HL-60 (cell line): ENCODE data around the gene NFATC4.

Experiments used
- DNase-seq, 2 experiments: peaks; one replicate each; pipeline ENCODE4 v3.0.0-alpha.2; 2010 to 2020; ENCODE audit warnings: low read depth in 1 of 2, low spot score in 1 of 2
- H3K27ac ChIP-seq: fragments of 250-450 bp; sonication (Bioruptor Pico); replicated peaks from 2 replicates; pipeline ENCODE4 v1.5.1; 2020; ENCODE audit warnings: mild to moderate bottlenecking, moderate library complexity
- H3K27me3 ChIP-seq: fragments of 250-450 bp; sonication (Bioruptor Pico); 2 replicates; pipeline ENCODE4 v1.5.1; 2021; ENCODE audit warnings: mild to moderate bottlenecking, moderate library complexity; ENCODE audit not compliant: insufficient read depth, poor library complexity, severe bottlenecking
- H3K4me3 ChIP-seq: replicated peaks from 2 replicates; pipeline ENCODE4 v1.5.1; 2011; ENCODE audit warnings: mild to moderate bottlenecking, control low read depth, low read length; ENCODE audit not compliant: insufficient read depth
- GABPA ChIP-seq: IDR thresholded peaks from 2 replicates; pipeline ENCODE4 v1.6.1; 2012; ENCODE audit warnings: low read depth
- POLR2AphosphoS5 ChIP-seq: IDR thresholded peaks from 2 replicates; pipeline ENCODE4 v1.6.1; 2012; ENCODE audit warnings: low read depth
- SPI1 ChIP-seq: IDR thresholded peaks from 2 replicates; pipeline ENCODE4 v1.6.1; 2012; ENCODE audit warnings: low read depth, mild to moderate bottlenecking, borderline replicate concordance
- TF ChIP-seq, protein P1 (sequence below): IDR thresholded peaks from 2 replicates; pipeline ENCODE4 v1.6.1; 2012; ENCODE audit warnings: low read depth; ENCODE audit not compliant: insufficient replicate concordance
- TF ChIP-seq, protein P2 (sequence below): IDR thresholded peaks from one replicate; pipeline ENCODE4 v1.5.1; 2011; ENCODE audit warnings: low read length, control low read depth, inconsistent platforms; ENCODE audit not compliant: insufficient read depth

NFATC4 gene

GRCh38 chr14:24414732-24415420 lies 46.9 kb downstream of the NFATC4 start:
- Histone ChIP-seq H3K4me3 (no peak overlapping the region), H3K27ac (no peak overlapping the region), H3K27me3 (no peaks in the 10 kb centered on the region)
- TF ChIP-seq SPI1 (no peak), GABPA (no peak), POLR2AphosphoS5 (no peak)
- TF ChIP-seq, protein P1, sequence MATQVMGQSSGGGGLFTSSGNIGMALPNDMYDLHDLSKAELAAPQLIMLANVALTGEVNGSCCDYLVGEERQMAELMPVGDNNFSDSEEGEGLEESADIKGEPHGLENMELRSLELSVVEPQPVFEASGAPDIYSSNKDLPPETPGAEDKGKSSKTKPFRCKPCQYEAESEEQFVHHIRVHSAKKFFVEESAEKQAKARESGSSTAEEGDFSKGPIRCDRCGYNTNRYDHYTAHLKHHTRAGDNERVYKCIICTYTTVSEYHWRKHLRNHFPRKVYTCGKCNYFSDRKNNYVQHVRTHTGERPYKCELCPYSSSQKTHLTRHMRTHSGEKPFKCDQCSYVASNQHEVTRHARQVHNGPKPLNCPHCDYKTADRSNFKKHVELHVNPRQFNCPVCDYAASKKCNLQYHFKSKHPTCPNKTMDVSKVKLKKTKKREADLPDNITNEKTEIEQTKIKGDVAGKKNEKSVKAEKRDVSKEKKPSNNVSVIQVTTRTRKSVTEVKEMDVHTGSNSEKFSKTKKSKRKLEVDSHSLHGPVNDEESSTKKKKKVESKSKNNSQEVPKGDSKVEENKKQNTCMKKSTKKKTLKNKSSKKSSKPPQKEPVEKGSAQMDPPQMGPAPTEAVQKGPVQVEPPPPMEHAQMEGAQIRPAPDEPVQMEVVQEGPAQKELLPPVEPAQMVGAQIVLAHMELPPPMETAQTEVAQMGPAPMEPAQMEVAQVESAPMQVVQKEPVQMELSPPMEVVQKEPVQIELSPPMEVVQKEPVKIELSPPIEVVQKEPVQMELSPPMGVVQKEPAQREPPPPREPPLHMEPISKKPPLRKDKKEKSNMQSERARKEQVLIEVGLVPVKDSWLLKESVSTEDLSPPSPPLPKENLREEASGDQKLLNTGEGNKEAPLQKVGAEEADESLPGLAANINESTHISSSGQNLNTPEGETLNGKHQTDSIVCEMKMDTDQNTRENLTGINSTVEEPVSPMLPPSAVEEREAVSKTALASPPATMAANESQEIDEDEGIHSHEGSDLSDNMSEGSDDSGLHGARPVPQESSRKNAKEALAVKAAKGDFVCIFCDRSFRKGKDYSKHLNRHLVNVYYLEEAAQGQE = no peak
- TF ChIP-seq, protein P2, sequence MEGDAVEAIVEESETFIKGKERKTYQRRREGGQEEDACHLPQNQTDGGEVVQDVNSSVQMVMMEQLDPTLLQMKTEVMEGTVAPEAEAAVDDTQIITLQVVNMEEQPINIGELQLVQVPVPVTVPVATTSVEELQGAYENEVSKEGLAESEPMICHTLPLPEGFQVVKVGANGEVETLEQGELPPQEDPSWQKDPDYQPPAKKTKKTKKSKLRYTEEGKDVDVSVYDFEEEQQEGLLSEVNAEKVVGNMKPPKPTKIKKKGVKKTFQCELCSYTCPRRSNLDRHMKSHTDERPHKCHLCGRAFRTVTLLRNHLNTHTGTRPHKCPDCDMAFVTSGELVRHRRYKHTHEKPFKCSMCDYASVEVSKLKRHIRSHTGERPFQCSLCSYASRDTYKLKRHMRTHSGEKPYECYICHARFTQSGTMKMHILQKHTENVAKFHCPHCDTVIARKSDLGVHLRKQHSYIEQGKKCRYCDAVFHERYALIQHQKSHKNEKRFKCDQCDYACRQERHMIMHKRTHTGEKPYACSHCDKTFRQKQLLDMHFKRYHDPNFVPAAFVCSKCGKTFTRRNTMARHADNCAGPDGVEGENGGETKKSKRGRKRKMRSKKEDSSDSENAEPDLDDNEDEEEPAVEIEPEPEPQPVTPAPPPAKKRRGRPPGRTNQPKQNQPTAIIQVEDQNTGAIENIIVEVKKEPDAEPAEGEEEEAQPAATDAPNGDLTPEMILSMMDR = no peak
- DNase-seq = no peak

DNA sequence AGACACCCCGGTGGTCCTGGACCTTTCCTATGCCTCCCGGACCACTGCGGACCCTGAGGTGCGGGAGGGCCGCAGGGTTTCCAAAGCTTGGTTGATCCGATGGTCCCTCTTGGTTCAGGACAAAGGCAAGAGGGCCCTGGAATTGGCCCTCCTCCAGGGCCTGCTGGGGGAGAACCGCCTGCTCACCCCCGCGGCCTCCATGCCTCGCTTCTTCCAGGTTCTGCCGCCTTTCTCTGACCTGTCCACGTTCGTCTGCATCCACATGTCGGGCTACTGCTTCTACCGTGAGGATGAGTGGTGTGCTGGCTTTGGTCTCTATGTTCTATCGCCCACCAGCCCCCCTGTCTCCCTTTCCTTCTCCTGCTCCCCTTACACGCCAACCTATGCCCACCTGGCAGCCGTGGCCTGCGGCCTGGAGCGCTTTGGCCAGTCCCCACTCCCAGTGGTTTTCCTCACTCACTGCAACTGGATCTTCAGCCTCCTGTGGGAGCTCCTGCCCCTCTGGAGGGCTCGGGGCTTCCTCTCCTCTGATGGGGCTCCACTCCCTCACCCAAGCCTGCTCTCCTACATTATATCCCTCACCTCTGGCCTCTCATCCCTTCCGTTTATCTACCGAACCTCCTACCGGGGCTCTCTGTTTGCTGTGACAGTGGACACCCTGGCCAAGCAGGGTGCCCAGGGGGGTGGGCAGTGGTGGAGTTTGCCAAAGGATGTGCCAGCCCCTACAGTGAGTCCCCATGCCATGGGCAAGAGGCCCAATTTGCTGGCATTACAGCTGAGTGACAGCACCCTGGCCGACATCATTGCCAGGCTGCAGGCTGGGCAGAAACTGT lies 47.7 kb downstream of the NFATC4 start:
- Histone ChIP-seq H3K27me3 (no peaks in the 10 kb centered on the region), H3K4me3 (no peak overlapping the region), H3K27ac (no peak overlapping the region)
- no peak for DNase-seq
- TF ChIP-seq, protein P1 = no peak
- no peak for TF ChIP-seq POLR2AphosphoS5
- TF ChIP-seq, protein P2 = no peak

- no peak for DNase-seq
- H3K4me3 ChIP-seq = no peak overlapping the region
- TF ChIP-seq, protein P2 = no peak
- TF ChIP-seq POLR2AphosphoS5 = no peak
- no peak for TF ChIP-seq SPI1
- no peak for TF ChIP-seq GABPA
- TF ChIP-seq, protein P1 = no peak
- H3K27ac ChIP-seq = no peak overlapping the region
- H3K27me3 ChIP-seq = no peaks in the 10 kb centered on the region
These were observed 48.4 kb downstream of the NFATC4 start for GRCh38 chr14:24416254-24416931.
